Liver (tissue), 3 donors: ENCODE data around the gene CDH23.

Source experiments
- EGR1 ChIP-seq, 2 donors: IDR thresholded peaks; 2 replicates each; pipeline ENCODE4 v1.6.1; 2016 to 2018; ENCODE audit warnings: antibody characterized with exemption in 2 of 2, low read depth in 2 of 2
- FOXA1 ChIP-seq: IDR thresholded peaks from 2 replicates; pipeline ENCODE4 v1.6.1; 2016; ENCODE audit warnings: antibody characterized with exemption
- HNF4A ChIP-seq, 2 donors: conservative IDR thresholded peaks; 2 replicates each; pipeline ENCODE4 v1.6.1; 2016; ENCODE audit warnings: antibody characterized with exemption in 2 of 2, mild to moderate bottlenecking in 2 of 2
- RAD21 ChIP-seq, 2 donors: IDR thresholded peaks; 2 replicates each; pipeline ENCODE4 v1.6.1; 2016; ENCODE audit warnings: antibody characterized with exemption in 2 of 2, mild to moderate bottlenecking in 2 of 2
- SP1 ChIP-seq: IDR thresholded peaks from 2 replicates; pipeline ENCODE4 v1.6.1; 2018; ENCODE audit warnings: antibody characterized with exemption, mild to moderate bottlenecking
- TAF1 ChIP-seq: conservative IDR thresholded peaks from 2 replicates; pipeline ENCODE4 v1.6.1; 2016; ENCODE audit warnings: antibody characterized with exemption, mild to moderate bottlenecking
- TF ChIP-seq, protein P1 (sequence below): IDR thresholded peaks from 2 replicates; pipeline ENCODE4 v1.6.1; 2016; ENCODE audit warnings: antibody characterized with exemption
- TF ChIP-seq, protein P2 (sequence below): IDR thresholded peaks from 2 replicates; pipeline ENCODE4 v1.6.1; 2016; ENCODE audit warnings: antibody characterized with exemption
- TF ChIP-seq, protein P3 (sequence below): fragments of 150-350 bp; IDR thresholded peaks from 2 replicates; pipeline ENCODE4 v1.5.1; 2017; ENCODE audit warnings: improper control_type of control experiment, low read depth, low read length; ENCODE audit not compliant: missing input control
- TF ChIP-seq, protein P4 (sequence below): IDR thresholded peaks from 2 replicates; pipeline ENCODE4 v1.6.1; 2016; ENCODE audit warnings: antibody characterized with exemption, mild to moderate bottlenecking
- TF ChIP-seq, protein P5 (sequence below): IDR thresholded peaks from 2 replicates; pipeline ENCODE4 v1.6.1; 2016; ENCODE audit warnings: antibody characterized with exemption
- donor health status: healthy.
- donor health status: healthy.

DNA sequence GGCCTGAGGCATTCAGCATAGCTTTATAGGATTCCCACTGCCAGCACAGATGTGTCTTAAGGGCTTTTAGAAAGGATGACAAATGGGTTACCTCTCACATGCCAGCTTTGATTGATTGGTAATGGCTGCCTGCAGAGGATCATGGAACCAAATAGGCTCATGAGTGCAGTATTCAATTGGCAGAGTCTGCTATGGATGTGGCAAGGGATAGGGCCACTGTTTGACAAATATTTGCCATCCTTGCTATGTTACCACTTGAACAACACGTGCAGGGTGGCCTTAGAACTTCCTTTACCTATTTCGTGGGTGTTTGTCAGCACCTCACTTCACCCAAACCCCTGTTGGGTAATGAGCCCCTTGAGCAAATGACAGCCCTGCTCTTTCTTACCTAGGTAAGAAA is 183.7 kb downstream of the CDH23 start:
- TF ChIP-seq FOXA1 (no peak), EGR1 (IDR thresholded peaks at IDR 0.05; ENCODE audit: low read depth in 2 of 2) (peak in 1 of 2 donors; percentile 70), TAF1 (no peak), RAD21 (IDR thresholded peaks at IDR 0.05) (peak in 1 of 2 donors; percentile 13), HNF4A (conservative IDR thresholded peaks at IDR 0.05) (peak; percentile 20 to 74), SP1 (no peak)
- TF ChIP-seq, protein P1, sequence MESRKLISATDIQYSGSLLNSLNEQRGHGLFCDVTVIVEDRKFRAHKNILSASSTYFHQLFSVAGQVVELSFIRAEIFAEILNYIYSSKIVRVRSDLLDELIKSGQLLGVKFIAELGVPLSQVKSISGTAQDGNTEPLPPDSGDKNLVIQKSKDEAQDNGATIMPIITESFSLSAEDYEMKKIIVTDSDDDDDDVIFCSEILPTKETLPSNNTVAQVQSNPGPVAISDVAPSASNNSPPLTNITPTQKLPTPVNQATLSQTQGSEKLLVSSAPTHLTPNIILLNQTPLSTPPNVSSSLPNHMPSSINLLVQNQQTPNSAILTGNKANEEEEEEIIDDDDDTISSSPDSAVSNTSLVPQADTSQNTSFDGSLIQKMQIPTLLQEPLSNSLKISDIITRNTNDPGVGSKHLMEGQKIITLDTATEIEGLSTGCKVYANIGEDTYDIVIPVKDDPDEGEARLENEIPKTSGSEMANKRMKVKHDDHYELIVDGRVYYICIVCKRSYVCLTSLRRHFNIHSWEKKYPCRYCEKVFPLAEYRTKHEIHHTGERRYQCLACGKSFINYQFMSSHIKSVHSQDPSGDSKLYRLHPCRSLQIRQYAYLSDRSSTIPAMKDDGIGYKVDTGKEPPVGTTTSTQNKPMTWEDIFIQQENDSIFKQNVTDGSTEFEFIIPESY, result no peak
- TF ChIP-seq, protein P2, sequence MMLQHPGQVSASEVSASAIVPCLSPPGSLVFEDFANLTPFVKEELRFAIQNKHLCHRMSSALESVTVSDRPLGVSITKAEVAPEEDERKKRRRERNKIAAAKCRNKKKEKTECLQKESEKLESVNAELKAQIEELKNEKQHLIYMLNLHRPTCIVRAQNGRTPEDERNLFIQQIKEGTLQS, result no peak
- TF ChIP-seq, protein P3, sequence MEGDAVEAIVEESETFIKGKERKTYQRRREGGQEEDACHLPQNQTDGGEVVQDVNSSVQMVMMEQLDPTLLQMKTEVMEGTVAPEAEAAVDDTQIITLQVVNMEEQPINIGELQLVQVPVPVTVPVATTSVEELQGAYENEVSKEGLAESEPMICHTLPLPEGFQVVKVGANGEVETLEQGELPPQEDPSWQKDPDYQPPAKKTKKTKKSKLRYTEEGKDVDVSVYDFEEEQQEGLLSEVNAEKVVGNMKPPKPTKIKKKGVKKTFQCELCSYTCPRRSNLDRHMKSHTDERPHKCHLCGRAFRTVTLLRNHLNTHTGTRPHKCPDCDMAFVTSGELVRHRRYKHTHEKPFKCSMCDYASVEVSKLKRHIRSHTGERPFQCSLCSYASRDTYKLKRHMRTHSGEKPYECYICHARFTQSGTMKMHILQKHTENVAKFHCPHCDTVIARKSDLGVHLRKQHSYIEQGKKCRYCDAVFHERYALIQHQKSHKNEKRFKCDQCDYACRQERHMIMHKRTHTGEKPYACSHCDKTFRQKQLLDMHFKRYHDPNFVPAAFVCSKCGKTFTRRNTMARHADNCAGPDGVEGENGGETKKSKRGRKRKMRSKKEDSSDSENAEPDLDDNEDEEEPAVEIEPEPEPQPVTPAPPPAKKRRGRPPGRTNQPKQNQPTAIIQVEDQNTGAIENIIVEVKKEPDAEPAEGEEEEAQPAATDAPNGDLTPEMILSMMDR, result no peak
- TF ChIP-seq, protein P4, sequence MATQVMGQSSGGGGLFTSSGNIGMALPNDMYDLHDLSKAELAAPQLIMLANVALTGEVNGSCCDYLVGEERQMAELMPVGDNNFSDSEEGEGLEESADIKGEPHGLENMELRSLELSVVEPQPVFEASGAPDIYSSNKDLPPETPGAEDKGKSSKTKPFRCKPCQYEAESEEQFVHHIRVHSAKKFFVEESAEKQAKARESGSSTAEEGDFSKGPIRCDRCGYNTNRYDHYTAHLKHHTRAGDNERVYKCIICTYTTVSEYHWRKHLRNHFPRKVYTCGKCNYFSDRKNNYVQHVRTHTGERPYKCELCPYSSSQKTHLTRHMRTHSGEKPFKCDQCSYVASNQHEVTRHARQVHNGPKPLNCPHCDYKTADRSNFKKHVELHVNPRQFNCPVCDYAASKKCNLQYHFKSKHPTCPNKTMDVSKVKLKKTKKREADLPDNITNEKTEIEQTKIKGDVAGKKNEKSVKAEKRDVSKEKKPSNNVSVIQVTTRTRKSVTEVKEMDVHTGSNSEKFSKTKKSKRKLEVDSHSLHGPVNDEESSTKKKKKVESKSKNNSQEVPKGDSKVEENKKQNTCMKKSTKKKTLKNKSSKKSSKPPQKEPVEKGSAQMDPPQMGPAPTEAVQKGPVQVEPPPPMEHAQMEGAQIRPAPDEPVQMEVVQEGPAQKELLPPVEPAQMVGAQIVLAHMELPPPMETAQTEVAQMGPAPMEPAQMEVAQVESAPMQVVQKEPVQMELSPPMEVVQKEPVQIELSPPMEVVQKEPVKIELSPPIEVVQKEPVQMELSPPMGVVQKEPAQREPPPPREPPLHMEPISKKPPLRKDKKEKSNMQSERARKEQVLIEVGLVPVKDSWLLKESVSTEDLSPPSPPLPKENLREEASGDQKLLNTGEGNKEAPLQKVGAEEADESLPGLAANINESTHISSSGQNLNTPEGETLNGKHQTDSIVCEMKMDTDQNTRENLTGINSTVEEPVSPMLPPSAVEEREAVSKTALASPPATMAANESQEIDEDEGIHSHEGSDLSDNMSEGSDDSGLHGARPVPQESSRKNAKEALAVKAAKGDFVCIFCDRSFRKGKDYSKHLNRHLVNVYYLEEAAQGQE, result peak; percentile 66
- TF ChIP-seq, protein P5, sequence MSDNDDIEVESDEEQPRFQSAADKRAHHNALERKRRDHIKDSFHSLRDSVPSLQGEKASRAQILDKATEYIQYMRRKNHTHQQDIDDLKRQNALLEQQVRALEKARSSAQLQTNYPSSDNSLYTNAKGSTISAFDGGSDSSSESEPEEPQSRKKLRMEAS, result peak; percentile 75
